GM13977 (cell line): ENCODE results near the gene KCNJ18.
"Not testable (repeated sequence)": the region's sequence is repeated elsewhere in the genome, so short reads cannot be mapped to it uniquely, and the experiment has no call there.

ENCODE experiments used
- DNase-seq: peaks from one replicate; pipeline ENCODE4 v3.0.0; 2012; ENCODE audit warnings: low spot score
- in situ Hi-C: fragments of 300-500 bp; cut with MboI; formaldehyde crosslinking; loops from one replicate; pipeline ENCODE4 v1.12.0; 2022; ENCODE audit warnings: low sequenced_read_pairs, low pct_unique_long_range_greater_than_20kb, mixed read lengths, inconsistent platforms; ENCODE audit not compliant: unreplicated experiment
- TF ChIP-seq, protein P1 (sequence below): IDR thresholded peaks from 2 replicates; pipeline ENCODE4 v1.5.1; 2012; ENCODE audit warnings: mild to moderate bottlenecking, control low read depth; ENCODE audit not compliant: insufficient read depth; ENCODE audit errors: extremely low read depth, missing control alignments

The KCNJ18 gene

DNA sequence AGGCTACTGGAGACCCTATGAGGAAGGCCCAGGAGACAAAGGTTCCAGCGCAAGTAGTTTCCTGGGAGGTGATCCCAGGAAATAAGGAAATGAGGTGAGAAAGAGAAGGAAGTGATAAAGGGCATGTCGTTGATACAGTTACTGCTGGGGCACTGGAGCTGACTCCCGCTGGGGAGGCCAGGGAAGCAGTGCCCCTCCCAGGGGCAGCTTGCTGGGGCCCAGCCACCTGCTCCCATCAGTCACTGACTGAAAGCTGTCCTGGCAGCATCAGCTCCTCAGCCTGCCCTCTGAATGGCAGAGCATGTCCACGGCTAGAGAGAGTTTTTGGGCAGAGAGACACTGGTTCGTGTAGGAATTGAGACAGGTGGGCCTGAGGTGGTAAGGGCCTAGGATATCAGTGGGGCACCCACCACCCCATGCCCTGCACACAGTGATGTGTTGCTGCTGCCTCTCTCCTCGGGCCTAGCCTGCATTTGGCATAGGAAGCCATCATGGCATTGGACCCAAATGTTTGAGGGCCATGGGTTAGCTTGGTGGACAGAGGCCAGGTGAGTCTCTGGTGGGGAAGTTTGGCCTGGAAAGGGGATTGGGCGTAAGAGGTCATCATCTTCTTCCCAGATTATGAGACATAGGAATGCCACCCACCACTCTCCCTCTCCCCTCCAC is 4.7 kb downstream of the KCNJ18 start:
- DNase-seq, in situ Hi-C loops: not testable (repeated sequence)

DNA sequence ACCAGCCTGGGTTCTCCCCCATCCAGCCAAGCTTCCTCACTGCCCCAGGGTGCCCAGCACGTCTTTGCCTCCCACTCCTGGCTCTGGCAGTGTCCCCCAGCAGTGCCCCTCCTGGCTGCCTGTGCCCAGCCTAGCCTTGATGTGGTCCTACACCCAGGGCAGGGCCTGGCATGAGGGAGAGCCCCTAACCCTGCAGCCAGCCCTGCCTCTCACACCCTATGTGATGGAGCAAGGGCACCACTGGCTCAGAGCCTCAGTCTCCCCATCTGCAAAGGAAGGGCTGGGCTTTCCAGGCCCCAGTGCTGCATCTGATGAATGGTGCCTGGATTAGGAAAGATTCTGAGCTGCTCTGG is 5.2 kb downstream of the KCNJ18 start:
- DNase-seq, in situ Hi-C loops: not testable (repeated sequence)

DNA sequence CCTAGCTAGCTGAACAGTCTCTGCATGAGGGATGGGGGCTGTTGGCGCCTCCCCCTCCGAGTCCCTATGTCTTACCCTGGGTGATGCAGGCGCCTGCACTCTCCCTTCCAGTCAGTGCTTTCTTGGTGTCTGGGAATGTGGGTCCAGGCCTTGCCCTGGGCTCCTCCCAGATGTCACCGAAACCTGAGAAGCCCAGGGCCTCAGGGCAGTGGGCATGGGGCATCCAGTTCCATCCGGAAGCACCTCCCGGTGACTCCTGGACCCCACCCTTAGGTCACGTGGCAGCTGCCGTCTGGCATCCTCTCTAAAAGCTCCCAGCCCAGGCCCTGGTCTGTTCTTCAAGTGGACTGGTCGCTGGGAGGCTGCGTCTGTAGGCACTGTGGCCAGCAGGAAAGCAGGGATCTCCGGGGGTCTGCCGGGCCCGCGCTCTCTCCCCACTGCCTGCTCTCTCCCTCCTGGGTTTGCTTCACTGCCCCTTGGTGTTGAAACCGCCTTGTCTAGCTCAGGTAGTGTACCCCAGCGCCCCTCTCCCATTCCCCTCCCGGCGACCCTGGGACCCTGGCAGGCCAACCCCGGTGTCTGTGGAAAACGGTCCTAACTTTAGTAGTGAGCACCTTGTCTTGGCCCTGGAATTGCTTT is 6.2 kb downstream of the KCNJ18 start:
- in situ Hi-C loops, DNase-seq: not testable (repeated sequence)

DNA sequence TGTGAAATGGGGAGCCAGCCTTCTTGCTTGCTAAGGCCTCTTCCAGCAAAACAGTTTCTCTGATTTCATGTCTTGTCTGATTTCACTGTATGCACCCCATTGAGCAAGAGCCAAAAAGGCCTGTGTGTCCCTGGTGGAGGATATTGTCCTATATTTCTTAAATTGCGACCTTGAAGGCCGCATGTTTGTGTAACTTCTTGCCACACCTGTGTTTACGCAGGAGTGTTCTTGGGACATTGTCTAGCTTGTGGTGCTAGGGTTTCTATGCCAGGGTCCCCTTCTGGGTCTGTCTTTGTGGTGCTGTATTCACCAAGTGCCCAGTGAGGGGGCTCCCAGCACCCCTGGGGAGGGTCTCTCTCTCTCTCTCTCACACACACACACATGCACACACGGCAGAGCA is 6.8 kb downstream of the KCNJ18 start:
- DNase-seq, in situ Hi-C loops: not testable (repeated sequence)

DNA sequence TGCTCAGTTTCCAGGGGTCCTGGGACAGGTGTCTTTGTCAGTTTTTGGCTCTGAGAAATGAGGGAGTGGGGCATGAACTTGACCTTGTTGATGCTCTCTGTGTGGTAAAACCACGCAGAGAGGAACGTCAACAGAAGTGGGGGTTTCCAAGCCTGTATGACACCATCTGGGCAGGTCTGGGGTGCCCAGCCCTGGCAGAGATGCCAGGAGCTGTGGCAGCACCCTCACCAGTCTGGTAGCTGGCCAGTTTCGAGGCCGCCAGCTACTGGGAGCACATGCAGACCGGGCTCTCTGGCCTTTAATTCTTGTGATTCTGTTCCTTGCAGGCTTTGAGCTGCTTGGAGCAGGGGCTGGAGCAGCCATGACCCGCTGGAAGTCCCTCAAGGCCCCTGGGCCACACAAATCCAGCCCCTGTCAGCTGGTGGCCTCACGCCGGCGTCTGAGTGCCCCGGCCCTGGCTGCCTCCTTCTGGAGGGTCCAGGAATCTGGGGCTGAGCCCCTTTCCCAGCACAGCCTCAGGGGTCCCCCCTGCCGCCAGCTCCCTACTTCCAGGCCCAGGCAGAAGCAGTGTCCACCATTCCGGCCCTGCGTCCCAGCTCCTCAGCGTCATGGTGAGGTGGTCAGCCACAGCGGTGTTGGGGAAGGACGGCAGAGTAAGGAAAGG is 7.4 kb downstream of the KCNJ18 start:
- DNase-seq, in situ Hi-C loops: not testable (repeated sequence)

DNA sequence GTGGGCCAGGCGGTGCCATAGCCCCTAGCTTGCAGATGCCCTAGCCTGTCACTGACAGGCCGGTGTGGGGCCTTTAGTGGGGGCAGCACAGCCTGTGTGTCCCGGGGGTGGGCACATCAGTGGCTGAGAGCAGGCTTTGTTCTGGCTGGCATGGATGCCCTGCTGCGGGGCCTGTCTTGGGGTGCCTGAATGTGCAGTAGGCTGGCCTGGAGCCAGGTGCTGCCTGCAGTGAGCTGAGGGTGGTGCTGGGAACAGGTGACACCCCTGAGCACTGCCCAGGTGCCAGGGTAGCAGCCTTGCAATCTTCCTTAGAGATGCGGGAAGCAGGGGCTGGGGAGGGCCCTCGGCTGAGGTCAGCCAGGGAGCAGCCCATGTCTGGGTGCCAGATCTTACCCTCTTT is 8.8 kb downstream of the KCNJ18 start:
- DNase-seq, in situ Hi-C loops: not testable (repeated sequence)

DNA sequence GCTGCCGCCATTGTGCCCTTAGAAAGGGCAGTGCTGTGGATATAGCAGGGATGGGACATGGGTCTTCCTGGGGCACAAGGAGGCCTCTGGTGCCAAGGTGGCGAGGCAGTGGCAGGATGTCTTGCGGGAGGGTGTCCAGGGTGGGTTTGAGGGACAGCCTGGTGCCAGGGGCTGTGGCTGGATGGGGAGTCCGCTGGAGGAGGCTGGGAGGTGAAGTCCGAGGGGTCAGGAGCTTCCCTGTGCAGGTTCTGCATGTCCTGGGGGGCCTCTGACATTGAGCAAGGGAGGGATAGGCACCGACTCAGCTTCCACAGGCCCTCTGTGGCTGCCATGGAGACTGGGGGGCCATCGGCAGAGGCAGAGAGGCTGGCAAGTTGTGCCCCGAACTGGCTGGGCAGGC is 9.7 kb downstream of the KCNJ18 start:
- DNase-seq, in situ Hi-C loops: not testable (repeated sequence)

DNA sequence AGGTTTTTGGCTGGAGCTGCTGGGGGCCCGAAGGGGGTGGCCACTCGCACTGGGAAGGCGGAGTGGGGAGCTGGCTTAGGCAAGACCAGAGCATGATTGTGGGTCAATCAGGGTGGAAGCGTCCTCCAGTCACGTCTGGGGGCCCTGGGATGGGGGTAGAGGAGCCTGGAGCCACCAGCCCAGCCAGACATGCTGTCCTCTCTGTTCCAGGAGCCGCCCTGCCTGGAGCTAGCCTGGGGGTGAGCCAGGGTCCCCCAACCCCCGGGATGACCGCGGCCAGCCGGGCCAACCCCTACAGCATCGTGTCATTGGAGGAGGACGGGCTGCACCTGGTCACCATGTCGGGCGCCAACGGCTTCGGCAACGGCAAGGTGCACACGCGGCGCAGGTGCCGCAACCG is 10.2 kb downstream of the KCNJ18 start:
- in situ Hi-C loops, DNase-seq: not testable (repeated sequence)

DNA sequence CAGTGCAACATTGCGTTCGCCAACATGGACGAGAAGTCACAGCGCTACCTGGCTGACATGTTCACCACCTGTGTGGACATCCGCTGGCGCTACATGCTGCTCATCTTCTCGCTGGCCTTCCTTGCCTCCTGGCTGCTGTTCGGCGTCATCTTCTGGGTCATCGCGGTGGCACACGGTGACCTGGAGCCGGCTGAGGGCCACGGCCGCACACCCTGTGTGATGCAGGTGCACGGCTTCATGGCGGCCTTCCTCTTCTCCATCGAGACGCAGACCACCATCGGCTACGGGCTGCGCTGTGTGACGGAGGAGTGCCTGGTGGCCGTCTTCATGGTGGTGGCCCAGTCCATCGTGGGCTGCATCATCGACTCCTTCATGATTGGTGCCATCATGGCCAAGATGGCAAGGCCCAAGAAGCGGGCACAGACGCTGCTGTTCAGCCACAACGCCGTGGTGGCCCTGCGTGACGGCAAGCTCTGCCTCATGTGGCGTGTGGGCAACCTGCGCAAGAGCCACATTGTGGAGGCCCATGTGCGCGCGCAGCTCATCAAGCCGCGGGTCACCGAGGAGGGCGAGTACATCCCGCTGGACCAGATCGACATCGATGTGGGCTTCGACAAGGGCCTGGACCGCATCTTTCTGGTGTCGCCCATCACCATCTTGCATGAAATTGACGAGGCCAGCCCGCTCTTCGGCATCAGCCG is 10.8 kb downstream of the KCNJ18 start:
- in situ Hi-C loops, DNase-seq: not testable (repeated sequence)

DNA sequence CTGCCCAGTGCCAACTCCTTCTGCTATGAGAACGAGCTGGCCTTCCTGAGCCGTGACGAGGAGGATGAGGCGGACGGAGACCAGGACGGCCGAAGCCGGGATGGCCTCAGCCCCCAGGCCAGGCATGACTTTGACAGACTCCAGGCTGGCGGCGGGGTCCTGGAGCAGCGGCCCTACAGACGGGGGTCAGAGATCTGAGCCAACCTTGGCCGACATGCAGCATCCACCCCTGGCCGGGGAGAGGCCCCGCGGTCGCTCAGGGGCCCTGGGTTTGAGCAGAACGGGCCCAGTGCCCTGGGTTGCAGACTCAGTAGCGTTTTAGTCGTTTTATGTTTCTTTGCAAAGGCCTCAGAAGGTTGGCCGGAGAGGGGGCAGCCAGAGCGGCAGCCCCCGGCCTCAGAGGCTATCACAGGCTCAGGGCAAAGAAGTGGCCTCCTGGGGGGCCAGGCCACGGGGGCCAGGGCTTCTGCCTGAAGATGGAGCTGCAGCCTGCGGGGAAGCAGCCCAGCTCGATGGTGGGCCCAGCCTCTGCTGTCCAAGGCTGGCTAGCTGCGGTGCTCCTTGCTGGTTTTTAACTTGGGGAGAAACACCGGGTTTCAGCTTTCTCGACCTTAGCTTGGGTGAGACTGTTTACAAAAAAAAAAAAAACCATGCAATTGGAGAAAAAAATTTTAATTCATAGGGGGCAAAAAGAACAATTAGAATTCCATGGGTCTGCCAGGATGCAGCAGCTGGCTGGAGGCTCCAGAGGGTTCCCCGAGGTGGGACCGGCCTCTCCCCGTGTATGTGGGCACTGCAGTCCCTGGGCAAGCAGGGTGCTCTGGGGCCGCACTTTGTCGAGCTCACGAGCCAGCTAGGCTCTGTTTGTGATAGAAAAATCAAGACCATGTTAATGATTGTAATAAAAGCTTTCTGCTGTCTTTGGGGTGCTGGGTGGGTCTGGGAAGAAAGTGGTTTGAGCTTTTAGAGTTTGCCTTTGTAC is 11.9 kb downstream of the KCNJ18 start:
- in situ Hi-C loops, DNase-seq: not testable (repeated sequence)

DNA sequence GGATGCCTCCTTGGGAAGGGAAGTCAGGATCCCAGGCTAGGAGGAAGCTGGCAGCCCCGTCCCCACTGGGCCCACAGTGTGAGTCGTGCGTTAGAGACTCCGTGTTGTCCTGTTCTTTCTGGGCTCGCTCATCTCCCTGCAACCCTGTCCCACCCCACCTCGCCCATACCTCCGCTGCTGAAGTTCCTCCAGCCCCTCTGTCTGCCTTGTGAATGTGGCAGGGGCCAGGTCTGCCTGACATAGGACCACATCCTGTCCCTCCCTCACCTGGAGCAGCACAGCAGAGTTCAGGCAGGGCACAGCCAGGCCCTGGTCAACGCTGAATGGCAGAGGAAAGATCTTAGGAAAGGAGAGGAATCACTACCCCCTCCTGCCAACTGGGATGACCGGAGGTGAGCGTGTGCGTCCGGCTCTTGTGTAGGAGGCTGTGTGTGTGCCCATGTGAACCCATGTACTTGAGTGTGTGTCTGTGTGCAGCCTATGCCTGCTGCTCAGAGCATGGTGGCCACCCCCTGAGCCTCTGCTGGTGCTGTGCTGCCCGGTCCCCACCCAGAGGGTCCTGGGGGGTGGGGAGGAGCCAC is 12.8 kb downstream of the KCNJ18 start:
- in situ Hi-C loops: no loop called here
- TF ChIP-seq, protein P1, sequence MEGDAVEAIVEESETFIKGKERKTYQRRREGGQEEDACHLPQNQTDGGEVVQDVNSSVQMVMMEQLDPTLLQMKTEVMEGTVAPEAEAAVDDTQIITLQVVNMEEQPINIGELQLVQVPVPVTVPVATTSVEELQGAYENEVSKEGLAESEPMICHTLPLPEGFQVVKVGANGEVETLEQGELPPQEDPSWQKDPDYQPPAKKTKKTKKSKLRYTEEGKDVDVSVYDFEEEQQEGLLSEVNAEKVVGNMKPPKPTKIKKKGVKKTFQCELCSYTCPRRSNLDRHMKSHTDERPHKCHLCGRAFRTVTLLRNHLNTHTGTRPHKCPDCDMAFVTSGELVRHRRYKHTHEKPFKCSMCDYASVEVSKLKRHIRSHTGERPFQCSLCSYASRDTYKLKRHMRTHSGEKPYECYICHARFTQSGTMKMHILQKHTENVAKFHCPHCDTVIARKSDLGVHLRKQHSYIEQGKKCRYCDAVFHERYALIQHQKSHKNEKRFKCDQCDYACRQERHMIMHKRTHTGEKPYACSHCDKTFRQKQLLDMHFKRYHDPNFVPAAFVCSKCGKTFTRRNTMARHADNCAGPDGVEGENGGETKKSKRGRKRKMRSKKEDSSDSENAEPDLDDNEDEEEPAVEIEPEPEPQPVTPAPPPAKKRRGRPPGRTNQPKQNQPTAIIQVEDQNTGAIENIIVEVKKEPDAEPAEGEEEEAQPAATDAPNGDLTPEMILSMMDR: no peak
- no peak for DNase-seq

DNA sequence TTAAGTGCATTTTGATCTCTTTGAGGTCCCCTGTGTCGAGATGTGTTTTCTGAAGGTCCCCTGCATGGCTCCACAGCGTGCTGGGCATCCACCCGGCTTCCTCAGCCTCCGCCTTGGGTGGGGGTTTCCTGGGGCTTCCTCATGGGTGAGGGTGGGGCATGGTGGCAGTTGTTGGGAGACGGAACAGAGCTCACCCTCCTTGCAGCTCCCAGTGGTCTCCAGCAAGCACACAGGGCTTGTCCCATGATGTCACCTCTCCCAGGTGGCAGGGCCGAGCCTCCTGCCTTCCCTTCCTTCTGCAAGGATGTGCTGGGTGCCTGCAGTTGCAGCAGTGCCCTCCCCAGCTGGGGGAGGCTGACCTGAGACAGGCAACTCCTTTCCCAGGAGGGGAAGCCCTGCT is 13.4 kb downstream of the KCNJ18 start:
- DNase-seq, in situ Hi-C loops: not testable (repeated sequence)

DNA sequence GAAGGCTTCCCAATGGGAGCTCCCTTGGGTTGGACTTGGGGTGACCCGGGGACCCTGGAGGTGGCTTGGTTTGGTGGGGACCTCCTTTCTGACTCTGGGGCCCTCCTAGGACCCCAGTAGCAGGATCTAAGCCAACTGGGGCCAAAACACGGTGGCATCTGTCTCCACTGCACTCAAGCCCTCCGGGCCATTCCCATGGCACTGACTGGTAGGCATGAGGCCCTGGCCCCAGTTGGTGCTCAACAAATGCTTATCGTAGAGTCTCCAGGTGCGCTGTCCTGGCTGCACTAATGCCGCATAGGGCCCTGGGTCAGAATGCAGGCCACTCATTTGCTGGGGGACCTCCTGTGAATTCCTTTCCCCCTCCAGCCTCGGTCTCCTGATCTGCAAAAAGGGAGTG is 14.2 kb downstream of the KCNJ18 start:
- DNase-seq, in situ Hi-C loops: not testable (repeated sequence)

DNA sequence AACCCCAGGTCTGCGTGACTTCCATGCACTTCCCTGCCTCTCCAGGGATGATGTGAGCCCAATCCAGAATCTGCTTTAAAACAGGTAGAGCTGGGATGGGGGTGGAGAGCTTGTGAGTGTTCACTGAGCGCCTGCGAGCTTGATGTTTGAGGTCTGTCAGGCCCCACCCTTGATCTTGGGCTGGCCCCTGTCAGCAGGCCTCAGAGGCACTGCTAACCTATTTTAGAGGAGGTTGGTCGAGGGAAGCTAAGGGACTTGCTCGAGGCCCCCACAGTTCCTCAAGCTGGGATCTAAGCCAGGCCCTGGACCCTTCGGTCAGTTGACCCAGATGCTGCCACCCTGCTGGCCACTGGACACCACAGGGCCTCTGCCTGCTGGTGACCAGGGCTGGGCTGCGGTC is 14.8 kb downstream of the KCNJ18 start:
- DNase-seq, in situ Hi-C loops: not testable (repeated sequence)

DNA sequence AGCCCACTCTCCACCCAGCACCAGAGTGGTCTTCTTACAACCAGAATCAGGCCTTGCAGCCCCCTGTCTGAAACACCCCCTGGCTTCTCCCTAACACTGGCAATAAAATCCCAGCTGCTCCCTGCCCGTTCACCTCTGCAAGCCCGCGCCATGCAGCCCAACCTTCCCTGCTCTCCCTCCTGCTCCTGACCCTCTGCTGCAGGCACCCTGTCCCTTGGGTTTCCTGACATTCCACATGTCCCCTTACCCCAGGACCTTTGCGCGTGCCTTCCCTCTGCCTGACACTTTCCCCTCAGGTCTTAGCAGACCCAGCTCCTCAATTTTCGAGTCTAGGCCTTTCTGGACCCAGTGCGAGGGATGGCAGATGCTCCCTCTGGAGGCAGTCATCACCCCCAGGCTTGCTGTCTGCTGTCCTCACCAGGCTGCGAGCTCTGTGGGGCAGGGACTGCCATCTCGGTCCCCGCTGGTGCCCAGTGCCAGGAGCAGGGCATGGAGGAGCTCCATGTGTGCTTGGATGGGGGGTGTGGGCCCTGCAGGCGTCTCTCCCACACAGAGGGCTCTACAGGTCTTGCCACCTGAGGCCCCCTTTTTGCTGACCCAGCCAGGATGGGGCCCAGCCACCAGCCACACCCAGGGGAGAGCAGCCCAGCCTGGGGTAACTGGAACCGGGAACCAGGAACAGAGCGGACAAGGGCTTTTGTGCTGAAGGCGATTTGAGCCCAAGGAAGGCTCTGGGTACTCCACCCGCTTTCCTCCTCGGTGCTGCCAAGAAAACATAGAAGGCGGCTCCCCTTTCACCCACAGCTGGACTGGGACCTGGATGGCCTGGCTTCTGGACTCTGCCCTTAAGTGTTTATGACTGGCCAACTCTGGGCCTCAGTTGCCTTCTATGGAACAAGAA is 15.6 kb downstream of the KCNJ18 start:
- DNase-seq, in situ Hi-C loops: not testable (repeated sequence)
